NCI-H446 (cell line): Measurements from ENCODE around the gene GATAD2A.
A peak's percentile ranks its signal among the peaks of the same experiment; 100 is the strongest.

ENCODE experiments used
- DNase-seq, 2 experiments: peaks; one replicate each; lab custom pipeline; 2025; lab: John Stamatoyannopoulos, UW

GATAD2A gene

DNA sequence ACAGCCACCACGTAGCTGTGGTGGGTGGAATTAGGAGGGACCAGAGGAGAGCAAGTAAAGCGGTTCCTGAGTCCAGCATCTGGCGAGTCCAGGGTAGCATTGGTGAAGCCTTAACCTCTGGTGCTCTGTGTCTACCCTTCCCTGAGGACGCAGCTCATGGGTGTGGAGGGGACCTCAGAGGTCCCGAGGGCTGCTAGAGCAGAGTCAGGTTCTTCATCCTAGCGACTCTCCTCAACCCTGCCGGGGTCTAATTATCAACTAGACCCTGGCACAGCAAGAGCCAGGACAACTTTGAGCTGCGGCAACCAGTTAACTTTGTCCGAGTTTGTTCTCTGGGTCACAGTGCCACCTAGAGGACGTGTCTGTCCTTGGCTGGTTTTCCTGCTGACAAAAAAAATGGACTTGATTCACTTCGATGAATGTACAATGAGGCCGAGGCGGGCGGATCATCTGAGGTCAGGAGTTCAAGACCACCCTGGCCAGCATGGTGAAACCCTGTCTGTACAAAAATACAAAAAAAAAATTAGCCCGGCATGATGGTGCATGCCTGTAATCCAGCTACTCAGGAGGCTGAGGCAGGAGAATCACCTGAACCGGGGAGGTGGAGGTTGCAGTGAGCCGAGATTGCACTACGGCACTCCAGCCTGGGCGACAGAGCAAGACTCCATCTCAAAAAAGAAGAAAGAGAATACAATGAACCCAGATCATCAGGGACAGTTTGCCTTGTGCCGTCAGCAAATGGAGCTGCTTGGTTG is 84.9 kb downstream of the GATAD2A start:
- peak; percentile 69 to 85 for DNase-seq

DNA sequence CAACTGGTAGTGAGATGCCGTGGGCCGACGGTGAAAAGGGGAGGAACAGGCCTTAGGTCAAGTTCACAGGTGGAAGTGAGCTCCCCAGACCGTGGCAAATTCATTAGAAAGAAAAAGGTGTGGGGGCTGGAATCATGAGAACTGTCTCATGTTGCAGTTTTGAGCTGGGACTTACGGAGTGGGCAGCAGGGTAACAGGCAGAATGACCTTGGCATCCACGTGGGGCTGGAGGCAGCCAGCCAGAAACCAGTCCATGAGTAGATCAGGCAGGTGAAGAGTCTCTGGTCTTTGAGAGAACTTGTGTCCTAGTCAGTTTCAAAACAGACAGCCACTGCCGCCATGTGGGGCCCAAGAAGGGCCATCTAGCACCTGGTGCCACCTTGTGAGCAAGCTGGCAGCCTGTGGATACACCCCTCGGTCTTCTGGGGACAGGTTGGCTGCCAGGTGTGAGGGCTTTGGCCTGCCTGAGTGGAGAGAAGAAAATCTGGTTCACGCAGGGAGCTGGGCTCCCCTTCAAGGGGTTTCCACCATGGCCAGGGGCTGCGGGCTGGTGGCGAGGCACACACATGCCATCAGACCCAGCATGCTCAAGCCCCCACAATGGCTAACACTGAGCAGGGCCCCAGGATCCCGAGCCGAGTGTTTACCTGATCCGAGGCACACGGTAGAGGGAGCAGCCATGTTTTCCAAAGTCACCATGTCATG is 86.0 kb downstream of the GATAD2A start:
- DNase-seq, result no peak

DNA sequence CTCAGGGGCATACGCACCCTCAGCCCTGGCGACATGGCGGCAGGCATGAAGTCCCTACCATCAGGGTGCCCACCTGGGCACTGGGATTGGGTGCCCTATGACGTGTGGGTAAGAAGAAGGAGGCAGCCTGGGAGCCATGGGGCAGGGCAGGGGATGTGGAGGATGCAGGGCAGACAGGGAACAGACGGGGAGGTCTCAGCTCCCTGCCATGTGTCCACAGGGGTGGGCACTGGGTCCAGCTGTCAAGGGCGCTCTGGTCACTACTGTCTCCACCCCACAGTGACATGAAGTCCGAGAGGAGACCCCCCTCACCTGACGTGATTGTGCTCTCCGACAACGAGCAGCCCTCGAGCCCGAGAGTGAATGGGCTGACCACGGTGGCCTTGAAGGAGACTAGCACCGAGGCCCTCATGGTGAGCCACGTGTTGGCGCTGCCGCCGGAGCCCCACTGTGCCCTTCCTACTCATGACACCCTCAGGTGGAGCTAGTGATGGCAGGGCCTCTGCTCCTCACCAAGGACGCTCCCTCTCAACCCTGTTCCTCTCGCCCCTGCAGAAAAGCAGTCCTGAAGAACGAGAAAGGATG is 86.6 kb downstream of the GATAD2A start:
- DNase-seq, result no peak

DNA sequence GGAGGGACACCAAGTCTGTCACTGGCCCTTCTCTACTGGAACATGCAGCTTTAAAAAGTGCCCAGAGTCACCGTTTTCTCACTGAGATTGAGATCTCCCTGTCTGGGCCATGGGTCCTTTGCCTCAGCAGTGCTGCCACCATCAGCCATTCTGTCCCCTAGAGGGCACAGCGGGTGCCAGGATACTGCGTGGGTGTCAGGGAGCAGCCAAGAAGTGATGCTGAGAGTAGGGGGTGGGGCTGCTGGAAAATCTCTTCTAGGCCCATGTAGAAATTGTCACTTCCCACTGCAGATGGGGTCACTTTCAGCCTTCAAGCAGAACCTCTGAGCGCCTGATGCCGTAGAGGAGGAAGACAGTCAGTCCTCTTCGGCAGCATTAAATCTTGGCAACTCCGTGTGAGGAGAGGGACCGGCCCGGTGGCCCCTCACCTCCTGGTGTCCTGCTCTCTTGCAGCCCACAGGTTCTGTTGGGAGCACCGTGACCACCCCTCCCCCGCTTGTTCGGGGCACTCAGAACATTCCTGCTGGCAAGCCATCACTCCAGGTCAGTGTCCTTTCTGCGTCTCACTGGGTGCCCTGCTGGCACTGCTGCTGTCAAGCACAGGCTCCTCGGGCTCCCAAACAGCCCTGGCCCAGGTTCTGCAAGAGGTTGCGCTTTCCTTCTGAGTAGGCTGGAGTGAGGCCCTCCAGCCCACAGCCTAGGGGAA is 88.5 kb downstream of the GATAD2A start:
- DNase-seq, result no peak

DNA sequence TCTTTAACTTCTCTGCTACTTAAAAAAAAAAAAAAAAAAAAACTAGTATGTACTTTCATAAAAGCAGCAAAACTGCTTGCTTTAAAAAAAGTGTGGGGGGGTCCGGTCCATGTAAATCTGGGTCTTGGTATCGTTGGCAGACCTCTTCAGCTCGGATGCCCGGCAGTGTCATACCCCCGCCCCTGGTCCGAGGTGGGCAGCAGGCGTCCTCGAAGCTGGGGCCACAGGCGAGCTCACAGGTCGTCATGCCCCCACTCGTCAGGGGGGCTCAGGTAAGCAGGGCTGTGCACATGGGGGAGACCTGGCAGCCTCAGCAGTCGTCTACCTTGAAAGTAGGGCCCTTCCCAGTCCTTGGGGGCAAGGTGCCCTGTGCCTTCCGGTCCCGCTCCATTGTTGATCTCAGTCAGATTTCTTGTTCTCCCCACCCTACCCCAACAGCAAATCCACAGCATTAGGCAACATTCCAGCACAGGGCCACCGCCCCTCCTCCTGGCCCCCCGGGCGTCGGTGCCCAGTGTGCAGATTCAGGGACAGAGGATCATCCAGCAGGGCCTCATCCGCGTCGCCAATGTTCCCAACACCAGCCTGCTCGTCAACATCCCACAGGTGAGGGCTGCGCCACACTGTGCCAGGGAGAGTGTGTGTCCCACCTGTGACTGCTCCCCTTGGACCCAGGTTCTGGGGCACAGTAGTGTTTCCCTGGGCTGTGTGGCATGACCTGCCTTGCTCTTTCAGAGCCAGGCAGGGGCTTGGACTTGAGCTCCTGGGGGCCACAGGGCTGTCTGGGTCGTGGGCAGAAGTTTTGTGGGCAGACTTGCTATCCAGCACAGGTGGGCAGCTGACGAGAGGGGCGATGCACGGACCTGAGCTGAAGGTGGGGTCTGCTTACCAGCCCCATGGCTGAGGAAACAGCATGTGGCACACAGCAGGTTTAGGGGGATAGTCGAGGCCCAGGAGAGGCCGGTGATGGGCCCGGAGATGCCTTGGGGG is 90.4 kb downstream of the GATAD2A start:
- DNase-seq, result no peak

DNA sequence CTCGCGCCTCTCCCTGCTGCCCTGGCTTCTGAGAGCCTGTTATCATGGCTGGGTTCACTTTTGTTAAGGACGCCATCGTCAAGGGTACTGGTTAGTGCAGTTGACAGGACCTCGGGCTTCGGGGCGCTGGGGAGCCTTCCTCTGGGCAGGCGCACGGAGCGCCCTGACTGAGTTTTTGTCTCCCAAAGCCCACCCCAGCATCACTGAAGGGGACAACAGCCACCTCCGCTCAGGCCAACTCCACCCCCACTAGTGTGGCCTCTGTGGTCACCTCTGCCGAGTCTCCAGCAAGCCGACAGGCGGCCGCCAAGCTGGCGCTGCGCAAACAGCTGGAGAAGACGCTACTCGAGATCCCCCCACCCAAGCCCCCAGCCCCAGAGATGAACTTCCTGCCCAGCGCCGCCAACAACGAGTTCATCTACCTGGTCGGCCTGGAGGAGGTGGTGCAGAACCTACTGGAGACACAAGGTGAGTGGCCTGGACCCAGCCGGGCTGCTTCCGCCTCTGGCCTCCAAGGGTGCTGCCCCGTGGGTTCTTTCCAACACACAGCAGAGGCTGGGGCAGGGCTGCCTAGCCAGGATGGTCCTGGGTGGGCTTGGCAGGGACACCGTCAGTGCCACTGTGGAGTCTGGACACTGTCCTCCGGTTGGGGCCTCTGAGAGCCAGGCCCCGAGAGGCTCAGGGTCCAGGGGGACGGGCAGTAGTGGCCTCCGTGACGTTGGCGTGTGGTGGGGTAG is 92.9 kb downstream of the GATAD2A start:
- DNase-seq, result no peak

DNA sequence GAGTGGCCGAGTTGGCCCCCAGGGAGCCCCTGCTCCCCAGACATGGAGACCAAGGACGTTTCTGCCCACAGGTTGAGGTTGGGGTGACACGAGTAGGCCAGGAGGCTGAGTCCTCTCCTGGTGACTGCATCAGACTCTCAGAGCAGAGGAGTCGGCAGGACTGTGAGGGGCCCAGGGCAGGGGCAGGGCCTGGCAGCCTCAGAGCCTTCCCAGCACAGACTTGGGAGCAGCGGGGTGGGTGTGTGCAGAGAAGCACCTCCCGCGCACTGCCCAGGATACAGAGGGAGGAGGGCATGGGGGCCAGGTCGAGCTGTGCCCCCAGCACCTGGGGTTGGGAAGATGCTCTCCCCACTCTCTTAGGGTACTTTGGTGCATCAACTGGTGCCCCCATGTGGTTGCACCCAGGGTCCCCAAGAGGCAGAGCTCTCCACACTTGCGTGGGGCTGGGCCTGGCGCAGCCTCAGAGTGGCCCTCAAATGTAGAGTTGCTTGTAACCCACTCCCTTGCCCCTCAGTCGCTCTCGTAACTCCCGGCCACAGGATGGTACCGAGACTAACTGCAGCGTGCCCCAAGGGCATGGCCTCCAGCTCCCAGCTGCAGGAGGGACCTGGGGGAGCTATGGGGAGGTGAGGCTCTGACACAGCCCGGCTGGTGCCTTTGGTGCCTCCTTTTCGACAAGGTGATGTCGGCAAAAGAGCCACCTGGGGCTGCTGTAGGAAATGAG is 94.0 kb downstream of the GATAD2A start:
- DNase-seq, result no peak

DNA sequence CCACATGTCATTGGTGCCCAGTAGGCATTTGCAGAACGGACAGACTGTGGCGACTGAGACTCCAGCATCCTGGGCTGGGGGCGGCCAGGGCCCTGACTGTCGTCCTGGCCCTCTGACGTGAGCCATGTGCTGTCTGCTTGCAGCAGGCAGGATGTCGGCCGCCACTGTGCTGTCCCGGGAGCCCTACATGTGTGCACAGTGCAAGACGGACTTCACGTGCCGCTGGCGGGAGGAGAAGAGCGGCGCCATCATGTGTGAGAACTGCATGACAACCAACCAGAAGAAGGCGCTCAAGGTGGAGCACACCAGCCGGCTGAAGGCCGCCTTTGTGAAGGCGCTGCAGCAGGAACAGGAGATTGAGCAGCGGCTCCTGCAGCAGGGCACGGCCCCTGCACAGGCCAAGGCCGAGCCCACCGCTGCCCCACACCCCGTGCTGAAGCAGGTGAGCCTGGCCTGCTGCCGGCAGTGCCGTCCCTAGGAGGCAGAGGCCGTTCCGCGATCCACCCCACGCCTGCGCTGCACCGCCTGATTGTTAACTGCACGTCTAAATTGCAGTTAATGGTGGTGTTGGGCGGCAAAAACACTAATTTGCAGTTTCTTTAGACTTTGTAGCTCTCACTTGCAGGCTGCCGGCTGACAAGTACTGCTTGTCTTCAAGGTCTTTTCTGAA is 95.6 kb downstream of the GATAD2A start:
- no peak for DNase-seq

DNA sequence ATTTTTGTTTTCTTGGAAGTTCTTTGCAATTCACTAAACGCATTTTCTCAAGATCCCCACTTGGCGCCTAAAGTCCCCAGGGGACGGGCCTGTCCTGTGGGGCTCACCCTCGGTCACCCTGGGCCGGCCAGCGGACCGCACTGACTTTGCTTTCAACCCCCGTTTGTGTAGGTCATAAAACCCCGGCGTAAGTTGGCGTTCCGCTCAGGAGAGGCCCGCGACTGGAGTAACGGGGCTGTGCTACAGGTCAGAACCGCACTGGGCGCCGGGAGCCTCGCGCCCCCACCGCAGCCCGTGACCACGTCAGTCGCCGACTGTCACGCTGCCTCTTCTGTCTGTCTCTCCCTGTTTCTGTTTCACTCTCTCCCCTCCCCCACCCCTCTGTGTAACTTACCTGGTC is 96.3 kb downstream of the GATAD2A start:
- DNase-seq, result no peak

DNA sequence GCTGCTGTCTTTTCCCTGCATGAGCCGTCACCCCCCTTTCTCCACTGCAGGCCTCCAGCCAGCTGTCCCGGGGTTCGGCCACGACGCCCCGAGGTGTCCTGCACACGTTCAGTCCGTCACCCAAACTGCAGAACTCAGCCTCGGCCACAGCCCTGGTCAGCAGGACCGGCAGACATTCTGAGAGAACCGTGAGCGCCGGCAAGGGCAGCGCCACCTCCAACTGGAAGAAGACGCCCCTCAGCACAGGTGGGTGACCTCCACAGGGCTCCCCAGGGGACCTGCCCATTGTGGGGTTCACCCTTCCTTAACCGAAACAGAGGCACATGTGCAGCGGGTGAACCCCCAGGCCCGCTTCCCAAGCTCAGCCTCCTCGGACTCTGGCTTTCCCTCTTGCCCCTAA is 96.8 kb downstream of the GATAD2A start:
- DNase-seq, result no peak

DNA sequence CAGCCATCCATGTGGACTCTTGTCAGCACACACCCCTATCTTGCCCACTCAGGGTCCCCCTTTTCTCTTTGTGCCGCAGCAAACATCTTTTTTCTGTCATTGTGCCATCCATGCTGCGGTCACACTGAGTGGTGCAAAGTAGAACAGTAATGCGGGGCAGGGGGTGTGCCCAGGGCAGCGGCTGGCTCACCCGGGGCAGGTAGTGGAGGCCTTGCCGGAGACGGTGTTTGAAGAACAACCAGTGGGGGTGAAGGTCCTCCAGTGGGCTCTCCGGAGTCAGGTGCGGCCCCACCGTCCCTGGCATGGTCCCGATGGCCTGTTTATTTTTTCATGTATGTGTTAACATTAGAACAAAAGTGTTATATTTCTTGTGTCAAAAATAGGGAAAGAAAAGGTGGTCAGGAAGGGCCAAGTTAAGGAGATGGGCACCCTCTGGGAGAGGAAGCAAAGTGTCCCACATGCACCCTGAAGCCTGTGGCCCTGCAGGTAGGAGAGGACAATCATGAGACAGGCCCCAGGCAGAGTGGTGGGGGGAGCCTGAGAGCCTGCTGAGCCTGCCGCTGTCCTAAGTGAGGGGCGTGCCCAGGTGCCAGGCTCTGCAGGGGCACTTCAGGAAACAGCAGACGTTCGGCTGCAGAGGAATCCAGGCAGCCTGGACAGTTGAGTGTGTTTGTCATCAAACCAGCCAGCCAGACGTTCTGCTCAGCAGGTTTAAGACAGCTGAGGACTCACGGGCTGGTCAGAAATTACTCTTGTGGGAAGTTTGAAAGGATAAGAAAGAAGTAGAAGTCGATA is 97.5 kb downstream of the GATAD2A start:
- DNase-seq, result no peak

DNA sequence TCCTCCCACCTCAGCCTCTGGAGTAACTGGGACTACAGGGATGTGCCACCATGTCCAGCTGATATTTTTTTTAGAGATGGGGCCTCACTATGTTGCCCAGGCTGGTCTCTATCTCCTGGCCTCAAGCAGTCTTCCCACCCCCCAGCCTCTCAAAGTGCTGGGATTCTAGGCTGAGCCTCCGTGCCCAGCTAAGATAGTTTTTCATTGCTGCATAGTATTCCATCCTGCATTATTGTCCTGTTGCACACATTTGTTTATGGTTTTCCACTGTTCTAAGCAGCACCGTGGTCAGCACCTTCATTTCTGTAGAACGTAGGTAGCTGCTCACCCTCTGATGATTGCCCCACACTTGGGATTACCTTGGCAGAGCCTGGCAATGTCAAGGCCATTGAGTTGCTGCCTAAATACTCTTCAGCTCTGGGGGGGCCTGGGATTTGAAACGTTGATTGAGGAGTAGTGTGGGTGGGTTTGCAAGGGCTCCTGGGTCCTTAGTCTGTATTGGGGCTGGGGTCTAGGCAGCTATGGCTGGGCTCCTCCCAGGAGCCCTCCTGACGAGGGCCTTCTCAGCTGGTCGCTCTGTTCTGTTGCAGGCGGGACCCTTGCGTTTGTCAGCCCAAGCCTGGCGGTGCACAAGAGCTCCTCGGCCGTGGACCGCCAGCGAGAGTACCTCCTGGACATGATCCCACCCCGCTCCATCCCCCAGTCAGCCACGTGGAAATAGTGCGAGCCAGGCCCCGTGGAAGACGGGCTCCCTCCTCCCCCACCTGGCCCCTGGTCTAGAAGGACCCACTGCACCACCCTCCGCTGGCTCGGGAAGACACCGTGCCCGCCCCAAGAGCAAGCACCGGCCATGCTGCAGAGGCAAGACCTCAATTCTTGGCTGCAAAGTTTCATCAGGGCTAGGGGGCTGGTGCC is 99.5 kb downstream of the GATAD2A start:
- no peak for DNase-seq

DNA sequence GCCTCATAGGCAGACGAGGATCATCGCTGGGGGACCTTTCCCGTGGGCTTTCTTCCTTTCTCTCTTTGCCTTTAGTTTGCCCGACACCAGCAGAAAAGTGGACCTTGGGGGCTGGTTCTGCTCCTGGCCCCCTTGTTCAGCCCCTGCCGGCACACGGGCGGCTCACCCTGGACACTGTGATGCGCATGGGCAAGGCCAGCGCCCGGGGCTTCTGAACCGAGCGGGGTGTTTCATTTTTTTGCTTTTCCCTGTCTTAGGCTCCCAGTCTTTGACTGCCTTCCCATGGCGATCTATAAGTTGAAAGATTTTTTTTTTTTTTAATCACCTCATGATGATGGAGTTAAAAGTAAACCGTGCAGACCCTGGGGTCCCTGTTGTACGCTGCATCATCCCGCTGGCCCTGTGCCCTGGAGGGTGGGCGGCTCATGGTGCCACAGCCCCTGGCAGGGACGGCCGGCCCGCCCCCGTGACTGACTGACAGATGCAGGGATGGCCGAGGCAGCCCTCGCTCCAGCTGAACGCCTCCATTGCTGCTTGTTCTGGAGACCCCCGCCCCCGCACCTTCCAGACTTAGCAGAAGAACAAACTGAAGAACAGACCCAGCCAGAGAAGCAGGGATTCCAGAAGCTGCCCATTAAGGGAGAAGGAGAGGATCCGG is 100.3 kb downstream of the GATAD2A start:
- no peak for DNase-seq

DNA sequence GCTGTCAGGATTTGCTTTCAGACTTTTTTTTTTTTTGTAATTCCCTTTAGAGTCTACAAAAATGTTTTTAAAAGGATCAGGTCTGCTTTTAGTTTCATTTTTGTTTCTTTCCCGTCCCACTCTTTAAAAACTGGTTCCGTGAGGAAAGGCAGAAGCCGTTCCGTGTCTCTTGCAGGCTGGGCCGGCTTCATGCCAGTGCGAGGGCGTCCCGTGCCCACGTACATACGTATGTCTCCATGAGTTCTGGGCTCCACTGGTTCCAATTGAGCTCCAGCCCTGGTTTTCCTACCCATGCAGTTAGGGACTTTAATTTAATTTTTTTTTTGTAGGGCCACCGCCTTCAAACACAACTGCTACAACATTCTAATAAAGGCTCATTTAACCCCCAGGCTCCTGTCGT is 101.1 kb downstream of the GATAD2A start:
- DNase-seq, result no peak

DNA sequence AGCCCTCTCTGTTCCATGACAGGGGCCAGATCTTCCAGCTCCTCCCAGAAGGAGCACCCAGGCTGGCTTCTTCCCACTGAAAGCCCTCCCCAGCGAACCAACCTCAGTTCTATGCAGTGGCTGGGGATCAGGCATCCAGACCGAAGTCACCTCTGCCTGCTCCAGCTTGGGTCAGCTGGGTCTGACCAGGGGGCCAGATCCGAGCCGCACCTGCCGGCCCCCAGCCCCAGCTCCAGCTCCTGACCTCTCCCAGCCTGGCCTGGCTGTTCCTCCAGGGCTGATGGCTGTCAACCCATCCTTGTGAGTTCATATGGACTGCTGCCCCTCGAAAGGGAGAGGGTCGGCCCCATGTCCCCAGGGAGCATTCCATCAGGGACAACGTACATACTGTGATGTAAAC is 101.9 kb downstream of the GATAD2A start:
- no peak for DNase-seq

DNA sequence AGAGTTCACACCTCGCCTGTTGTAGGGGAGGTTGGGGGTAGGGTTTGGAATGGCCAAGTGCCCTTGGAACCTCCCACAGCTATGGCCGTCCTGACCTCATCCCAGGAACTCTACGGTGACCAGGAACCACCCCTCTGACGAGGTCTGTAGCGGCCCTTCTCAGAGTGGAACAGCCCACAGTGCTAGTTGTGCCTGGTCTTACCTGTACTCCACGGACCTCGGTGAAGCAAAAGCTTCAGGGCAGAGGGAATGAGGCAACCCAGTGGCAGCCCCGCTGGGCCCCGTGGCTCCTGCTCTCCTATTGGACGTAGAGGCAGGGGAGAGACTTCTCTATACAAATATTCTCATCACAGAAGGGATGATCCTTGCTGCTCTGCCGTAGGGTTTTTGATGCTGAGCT is 102.7 kb downstream of the GATAD2A start:
- DNase-seq, result no peak

DNA sequence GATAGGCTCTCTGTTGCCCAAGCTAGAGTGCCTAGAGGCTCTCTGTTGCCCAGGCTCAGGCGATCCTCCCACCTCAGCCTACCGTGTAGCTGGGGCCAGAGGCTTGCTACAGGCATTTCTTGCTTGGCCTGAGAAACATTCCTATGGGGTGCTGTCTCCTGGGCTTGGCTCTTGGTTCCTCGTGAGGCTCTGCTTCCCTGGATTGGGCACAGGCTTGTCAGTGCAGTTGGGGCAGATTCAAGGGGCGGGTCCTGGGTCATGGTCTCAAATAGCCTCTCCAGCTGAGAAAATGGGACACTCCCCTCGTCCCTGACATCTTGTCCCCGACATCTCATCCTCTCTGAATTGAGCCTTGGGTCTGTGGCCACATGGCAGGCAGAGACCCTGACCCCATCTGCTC is 105.0 kb downstream of the GATAD2A start:
- no peak for DNase-seq
